ENCODE data around the gene SAP130. TPM values are rescaled to one million over a fixed set of nuclear protein-coding genes. Genes with fewer than 3 reads are reported as not detected.

SAP130 gene
- total and polyA plus RNA-seq, 7 donors: 6.3 to 14.3 (median 10.5) TPM

GRCh38 chr2:127941461-127941860 is 86.4 kb downstream of the SAP130 start:
- no peaks in the 10 kb centered on the region for H3K27me3 ChIP-seq (ENCODE audit: insufficient read depth in 3 of 3, low read length in 2 of 3)
- ATAC-seq: no peak
- H3K4me1 ChIP-seq: no peaks in the 10 kb centered on the region
- intact Hi-C loops (cut with DNase I): no loop called here
- no peaks in the 10 kb centered on the region for H3K9me3 ChIP-seq
- no peak for TF ChIP-seq CTCF (IDR thresholded peaks at IDR 0.05)
- H3K27ac ChIP-seq: no peak overlapping the region
- no peak for DNase-seq
- no peak overlapping the region for H3K4me3 ChIP-seq
- 89 to 96% (median 92%) methylated on average over 9 of the region's 9 CpGs for WGBS, 3 donors
- H3K36me3 ChIP-seq (ENCODE audit: insufficient read depth in 1 of 2, low read depth in 1 of 2): peaks cover 17 to 59% of the 10 kb centered on the region in 2 donors

- WGBS, 3 donors: 81 to 83% (median 82%) methylated on average over 12 of the region's 12 CpGs
- ATAC-seq (no peak), DNase-seq (no peak)
- H3K36me3 ChIP-seq (ENCODE audit: insufficient read depth in 1 of 2, low read depth in 1 of 2): peaks cover 17 to 51% of the 10 kb centered on the region in 2 donors
- H3K27ac ChIP-seq: no peak overlapping the region
- no peaks in the 10 kb centered on the region for H3K4me1 ChIP-seq
- no peaks in the 10 kb centered on the region for H3K9me3 ChIP-seq
- TF ChIP-seq CTCF (IDR thresholded peaks at IDR 0.05): no peak
- H3K4me3 ChIP-seq: no peak overlapping the region
- H3K27me3 ChIP-seq (ENCODE audit: insufficient read depth in 3 of 3, low read length in 2 of 3): no peaks in the 10 kb centered on the region
- intact Hi-C loops (cut with DNase I): no loop called here
These were observed 87.2 kb downstream of the SAP130 start for GRCh38 chr2:127940641-127941040.

GRCh38 chr2:127935337-127935736 is 92.5 kb downstream of the SAP130 start:
- Histone ChIP-seq H3K27me3 (ENCODE audit: insufficient read depth in 3 of 3, low read length in 2 of 3) (no peaks in the 10 kb centered on the region), H3K9me3 (no peaks in the 10 kb centered on the region), H3K27ac (no peak overlapping the region), H3K4me1 (no peaks in the 10 kb centered on the region), H3K4me3 (no peak overlapping the region), H3K36me3 (ENCODE audit: insufficient read depth in 1 of 2, low read depth in 1 of 2) (no peaks in the 10 kb centered on the region)
- WGBS, 3 donors: 84 to 92% (median 87%) methylated on average over 6 of the region's 6 CpGs
- DNase-seq (no peak), ATAC-seq (no peak)
- intact Hi-C loops (cut with DNase I): no loop called here
- no peak for TF ChIP-seq CTCF (IDR thresholded peaks at IDR 0.05)

- H3K4me3 ChIP-seq: no peak overlapping the region
- DNase-seq: no peak
- TF ChIP-seq CTCF (IDR thresholded peaks at IDR 0.05): no peak
- no peaks in the 10 kb centered on the region for H3K9me3 ChIP-seq
- H3K27me3 ChIP-seq (ENCODE audit: insufficient read depth in 3 of 3, low read length in 2 of 3): no peaks in the 10 kb centered on the region
- no peak overlapping the region for H3K27ac ChIP-seq
- H3K4me1 ChIP-seq: no peaks in the 10 kb centered on the region
- 79 to 85% (median 80%) methylated on average over 7 of the region's 7 CpGs for WGBS, 3 donors
- intact Hi-C loops (cut with DNase I): no loop called here
- no peak for ATAC-seq
- no peaks in the 10 kb centered on the region for H3K36me3 ChIP-seq (ENCODE audit: insufficient read depth in 1 of 2, low read depth in 1 of 2)
These were observed 95.5 kb downstream of the SAP130 start for GRCh38 chr2:127932199-127932876.

- intact Hi-C loops (cut with DNase I): no loop called here
- no peak for TF ChIP-seq CTCF (IDR thresholded peaks at IDR 0.05)
- no peaks in the 10 kb centered on the region for H3K9me3 ChIP-seq
These were observed 98.4 kb downstream of the SAP130 start for GRCh38 chr2:127929449-127929848.

More at GRCh38 chr2:127929449-127929848, 98.4 kb downstream of the SAP130 start:
- Histone ChIP-seq H3K4me1 (no peaks in the 10 kb centered on the region), H3K27me3 (ENCODE audit: insufficient read depth in 3 of 3, low read length in 2 of 3) (no peaks in the 10 kb centered on the region), H3K4me3 (no peak overlapping the region), H3K36me3 (ENCODE audit: insufficient read depth in 1 of 2, low read depth in 1 of 2) (no peaks in the 10 kb centered on the region), H3K27ac (no peak overlapping the region)
- WGBS, 3 donors: 74 to 83% (median 79%) methylated on average over 1 of the region's 1 CpG
- no peak for ATAC-seq
- DNase-seq: no peak
